GM11168 (cell line): ENCODE results near the gene SLC29A3.

ENCODE experiments used
- in situ Hi-C: fragments of 300-500 bp; cut with MboI; formaldehyde crosslinking; loops from one replicate; pipeline ENCODE4 v1.12.0; 2022; ENCODE audit warnings: low sequenced_read_pairs; ENCODE audit not compliant: unreplicated experiment

SLC29A3 gene

GRCh38 chr10:71297343-71297742 is 21.7 kb upstream of the SLC29A3 start:
- in situ Hi-C loops: no loop called here

GRCh38 chr10:71299071-71299785 is 19.8 kb upstream of the SLC29A3 start:
- in situ Hi-C loops: no loop called here

GRCh38 chr10:71300555-71301370 is 18.3 kb upstream of the SLC29A3 start:
- in situ Hi-C loops: no loop called here

GRCh38 chr10:71301371-71301916 is 17.6 kb upstream of the SLC29A3 start:
- in situ Hi-C loops: no loop called here

GRCh38 chr10:71302451-71302850 is 16.6 kb upstream of the SLC29A3 start:
- in situ Hi-C loops: no loop called here

- in situ Hi-C loops: no loop called here
These were observed 16.0 kb upstream of the SLC29A3 start for GRCh38 chr10:71302874-71303568.

GRCh38 chr10:71303569-71303907 is 15.5 kb upstream of the SLC29A3 start:
- in situ Hi-C loops: no loop called here

- in situ Hi-C loops: loop anchor here (5.0 kb wide), 1 partner anchor 262 kb away; no protein-coding TSS in a partner anchor
These were observed 14.1 kb upstream of the SLC29A3 start for GRCh38 chr10:71304914-71305313.

- in situ Hi-C loops: loop anchor here (5.0 kb wide), 1 partner anchor 260 kb away; no protein-coding TSS in a partner anchor
These were observed 12.1 kb upstream of the SLC29A3 start for GRCh38 chr10:71306979-71307378.

- in situ Hi-C loops: loop anchor here (5.0 kb wide), 1 partner anchor 260 kb away; no protein-coding TSS in a partner anchor
These were observed 11.5 kb upstream of the SLC29A3 start for GRCh38 chr10:71307469-71308085.

GRCh38 chr10:71308244-71308643 is 10.8 kb upstream of the SLC29A3 start:
- in situ Hi-C loops: loop anchor here (5.0 kb wide), 1 partner anchor 259 kb away; no protein-coding TSS in a partner anchor

GRCh38 chr10:71308985-71309384 is 10.1 kb upstream of the SLC29A3 start:
- in situ Hi-C loops: loop anchor here (5.0 kb wide), 1 partner anchor 258 kb away; no protein-coding TSS in a partner anchor

GRCh38 chr10:71309919-71310318 is 9.1 kb upstream of the SLC29A3 start:
- in situ Hi-C loops: loop anchor here (5.0 kb wide), 2 partner anchors 257 to 392 kb away; no protein-coding TSS in a partner anchor

GRCh38 chr10:71312220-71312619 is 6.8 kb upstream of the SLC29A3 start:
- in situ Hi-C loops: loop anchor here (5.0 kb wide), 1 partner anchor 390 kb away; no protein-coding TSS in a partner anchor

- in situ Hi-C loops: loop anchor here (5.0 kb wide), 1 partner anchor 389 kb away; no protein-coding TSS in a partner anchor
These were observed 6.0 kb upstream of the SLC29A3 start for GRCh38 chr10:71312811-71313789.

- in situ Hi-C loops: loop anchor here (5.0 kb wide), 1 partner anchor 388 kb away; no protein-coding TSS in a partner anchor
These were observed 4.9 kb upstream of the SLC29A3 start for GRCh38 chr10:71314028-71314693.

- in situ Hi-C loops: loop anchor here (5.0 kb wide), 2 partner anchors 68 to 388 kb away; no protein-coding TSS in a partner anchor
These were observed 4.3 kb upstream of the SLC29A3 start for GRCh38 chr10:71314694-71315225.
